Smooth muscle cell (in vitro differentiated cells): ENCODE results near the gene ATP5PO. TPM values are rescaled to one million over a fixed set of nuclear protein-coding genes. Genes with fewer than 3 reads are reported as not detected.

Experiments
- DNase-seq: peaks from one replicate; lab custom pipeline; 2025; ENCODE audit not compliant: unreplicated experiment; lab: John Stamatoyannopoulos, UW
- H2AFZ ChIP-seq: fragments of 200-600 bp; sonication (generic); 2 replicates; pipeline ENCODE4 v1.6.0; 2016; ENCODE audit warnings: antibody characterized with exemption, low read depth, mild to moderate bottlenecking
- H3F3A ChIP-seq: fragments of 200-600 bp; sonication (generic); 2 replicates; pipeline ENCODE4 v1.6.0; 2017; ENCODE audit warnings: antibody characterized with exemption, low read depth
- H3K27ac ChIP-seq: fragments of 200-600 bp; sonication (generic); 2 replicates; pipeline ENCODE4 v1.5.1; 2016; ENCODE audit warnings: low read depth, mild to moderate bottlenecking
- H3K27me3 ChIP-seq: fragments of 200-600 bp; sonication (generic); 2 replicates; pipeline ENCODE4 v1.6.1; 2016; ENCODE audit warnings: low read depth, mild to moderate bottlenecking
- H3K36me3 ChIP-seq: fragments of 200-600 bp; sonication (generic); 2 replicates; pipeline ENCODE4 v1.5.1; 2016; ENCODE audit warnings: low read depth
- H3K4me1 ChIP-seq: fragments of 200-600 bp; sonication (generic); 2 replicates; pipeline ENCODE4 v1.5.1; 2016; ENCODE audit warnings: low read depth
- H3K4me2 ChIP-seq: fragments of 200-600 bp; sonication (generic); 2 replicates; pipeline ENCODE4 v1.6.0; 2016; ENCODE audit warnings: mild to moderate bottlenecking
- H3K4me3 ChIP-seq: fragments of 200-600 bp; sonication (generic); 2 replicates; pipeline ENCODE4 v1.5.1; 2016; ENCODE audit warnings: mild to moderate bottlenecking
- H3K79me2 ChIP-seq: fragments of 200-600 bp; sonication (generic); 2 replicates; pipeline ENCODE4 v1.6.0; 2016; ENCODE audit warnings: low read depth, mild to moderate bottlenecking
- H3K9ac ChIP-seq: fragments of 200-600 bp; sonication (generic); 2 replicates; pipeline ENCODE4 v1.6.0; 2016; ENCODE audit warnings: low read depth
- H3K9me3 ChIP-seq: fragments of 200-600 bp; sonication (generic); replicated peaks from 2 replicates; pipeline ENCODE4 v1.5.1; 2016; ENCODE audit warnings: low read depth
- H4K20me1 ChIP-seq: fragments of 200-600 bp; sonication (generic); 2 replicates; pipeline ENCODE4 v1.6.0; 2016; ENCODE audit warnings: low read depth
- WGBS: methylation state at CpG from one replicate; pipeline ENCODE4 v1.1.7; 2016; ENCODE audit warnings: low lambda C conversion rate; 5-methylcytosine and 5-hydroxymethylcytosine counted together
- polyA plus RNA-seq: library from polyadenylated mRNA; unstranded; fragments of >200 nt; fragmentation: Nextera tagmentation; extraction: Ambion mirVana; gene quantifications from 2 replicates; pipeline ENCODE4 v1.2.1, GENCODE V29; 2016
- total RNA-seq: library from RNA; depleted of rRNA; stranded (reverse); fragments of >200 nt; gene quantifications from 2 replicates; pipeline ENCODE4 v1.2.3, GENCODE V29; 2014
- TF ChIP-seq, protein P1 (sequence below): fragments of 200-600 bp; sonication (generic); IDR thresholded peaks from 2 replicates; pipeline ENCODE4 v1.5.1; 2017; ENCODE audit warnings: borderline replicate concordance, mild to moderate bottlenecking, antibody characterized with exemption; ENCODE audit not compliant: insufficient read depth, poor library complexity, severe bottlenecking

The ATP5PO gene, protein sequence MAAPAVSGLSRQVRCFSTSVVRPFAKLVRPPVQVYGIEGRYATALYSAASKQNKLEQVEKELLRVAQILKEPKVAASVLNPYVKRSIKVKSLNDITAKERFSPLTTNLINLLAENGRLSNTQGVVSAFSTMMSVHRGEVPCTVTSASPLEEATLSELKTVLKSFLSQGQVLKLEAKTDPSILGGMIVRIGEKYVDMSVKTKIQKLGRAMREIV
- total RNA-seq = 226 and 269 TPM in 2 replicates
- 363 and 366 TPM in 2 replicates for polyA plus RNA-seq

DNA sequence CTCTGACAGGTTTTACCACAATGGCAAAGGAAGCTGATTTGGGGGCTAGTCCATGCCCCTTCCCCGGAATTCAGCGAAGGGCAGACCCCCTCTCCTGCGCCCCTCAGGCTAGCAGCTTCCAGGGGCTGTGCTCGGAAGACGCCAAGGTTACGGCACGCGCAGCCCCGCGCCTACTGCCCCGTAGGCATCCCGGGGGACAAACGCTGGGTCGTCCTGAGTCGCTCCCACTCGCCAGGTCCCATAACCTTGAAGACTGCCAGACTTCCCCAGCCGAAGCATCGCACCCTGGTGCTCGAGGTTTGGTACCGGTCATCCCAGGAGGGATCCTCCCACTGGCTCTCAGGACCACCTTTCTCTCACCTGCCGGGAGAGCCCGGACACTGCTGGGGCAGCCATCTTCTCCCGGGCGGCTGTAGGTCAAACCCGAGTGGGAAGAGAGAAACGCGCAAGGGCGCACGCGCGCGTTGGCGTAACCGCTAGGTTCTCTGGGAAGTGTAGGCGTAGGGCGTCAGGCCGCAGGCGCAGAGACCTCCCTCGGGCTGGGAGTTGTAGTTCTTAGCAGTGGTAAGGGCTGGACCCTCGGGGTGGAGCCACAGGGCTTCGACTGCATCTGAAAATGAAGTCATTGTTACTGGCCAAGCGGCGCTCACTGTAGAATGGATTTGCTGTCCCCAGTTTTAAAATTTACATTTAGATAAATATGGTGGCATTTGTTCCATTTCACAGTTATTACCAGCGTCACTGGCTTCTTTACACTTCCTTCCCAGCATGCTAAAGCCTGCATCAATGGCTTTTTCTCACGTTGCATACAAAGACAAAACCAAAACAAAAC lies at the start of gene ATP5PO:
Gene ATP5PO (minus strand): TSS at position 437 of the 832 bp plus-strand sequence. CDS start 41 bp downstream, at position 396.
- Histone ChIP-seq H3K27me3 (no peaks in the 10 kb centered on the region), H3K4me3 (peak within 1 kb of the TSS; percentile 88), H3K79me2 (peaks cover 33% of the 10 kb centered on the region), H3K36me3 (peaks cover 15% of the 10 kb centered on the region), H3K4me2 (peak within 1 kb of the TSS; percentile 88), H3K4me1 (peaks cover 12% of the 10 kb centered on the region), H2AFZ (peak within 1 kb of the TSS; percentile 94), H3F3A (no peaks in the 10 kb centered on the region), H3K9ac (peak within 1 kb of the TSS; percentile 82), H3K27ac (no peak within 1 kb of the TSS), H3K9me3 (no peaks in the 10 kb centered on the region), H4K20me1 (peaks cover 4% of the 10 kb centered on the region)
- TF ChIP-seq, protein P1, sequence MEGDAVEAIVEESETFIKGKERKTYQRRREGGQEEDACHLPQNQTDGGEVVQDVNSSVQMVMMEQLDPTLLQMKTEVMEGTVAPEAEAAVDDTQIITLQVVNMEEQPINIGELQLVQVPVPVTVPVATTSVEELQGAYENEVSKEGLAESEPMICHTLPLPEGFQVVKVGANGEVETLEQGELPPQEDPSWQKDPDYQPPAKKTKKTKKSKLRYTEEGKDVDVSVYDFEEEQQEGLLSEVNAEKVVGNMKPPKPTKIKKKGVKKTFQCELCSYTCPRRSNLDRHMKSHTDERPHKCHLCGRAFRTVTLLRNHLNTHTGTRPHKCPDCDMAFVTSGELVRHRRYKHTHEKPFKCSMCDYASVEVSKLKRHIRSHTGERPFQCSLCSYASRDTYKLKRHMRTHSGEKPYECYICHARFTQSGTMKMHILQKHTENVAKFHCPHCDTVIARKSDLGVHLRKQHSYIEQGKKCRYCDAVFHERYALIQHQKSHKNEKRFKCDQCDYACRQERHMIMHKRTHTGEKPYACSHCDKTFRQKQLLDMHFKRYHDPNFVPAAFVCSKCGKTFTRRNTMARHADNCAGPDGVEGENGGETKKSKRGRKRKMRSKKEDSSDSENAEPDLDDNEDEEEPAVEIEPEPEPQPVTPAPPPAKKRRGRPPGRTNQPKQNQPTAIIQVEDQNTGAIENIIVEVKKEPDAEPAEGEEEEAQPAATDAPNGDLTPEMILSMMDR = no peak
- 2% methylated on average over 45 of the region's 45 CpGs for WGBS
- DNase-seq = peak; percentile 91

DNA sequence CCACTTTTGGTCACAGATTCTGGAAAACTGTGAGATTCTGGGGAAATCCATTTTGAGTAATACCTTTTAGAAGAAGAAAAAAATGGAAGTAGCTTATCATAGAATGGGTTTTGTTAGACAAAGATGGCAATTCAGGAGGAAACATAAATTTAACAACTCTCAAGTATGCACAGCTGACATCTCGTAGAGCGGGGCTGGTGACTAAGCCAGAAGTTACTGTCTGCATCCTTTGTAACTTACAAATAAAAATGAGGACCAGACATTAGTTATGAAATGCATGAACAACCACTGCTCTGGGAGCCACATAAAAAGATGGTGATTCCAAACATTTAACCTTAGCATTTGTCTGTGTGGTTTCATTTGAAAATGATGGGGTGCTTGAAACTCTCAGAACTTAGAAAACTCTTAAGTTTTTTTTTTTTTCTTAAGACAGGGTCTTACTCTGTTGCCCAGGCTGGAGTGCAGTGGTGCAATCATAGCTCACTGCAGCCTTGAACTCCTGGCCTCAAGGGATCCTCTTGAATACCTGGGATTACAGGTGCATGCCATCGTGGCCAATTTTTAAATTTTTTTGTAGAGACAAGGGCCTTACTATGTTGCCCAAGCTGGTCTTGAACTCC lies 49.2 kb upstream of the ATP5PO start:
- TF ChIP-seq, protein P1 = no peak
- Histone ChIP-seq H3F3A (peaks cover 3% of the 10 kb centered on the region), H2AFZ (no peak overlapping the region), H3K4me3 (no peak overlapping the region), H4K20me1 (no peaks in the 10 kb centered on the region), H3K79me2 (no peaks in the 10 kb centered on the region), H3K27ac (peak overlapping the region; percentile 20), H3K36me3 (no peaks in the 10 kb centered on the region), H3K4me1 (peaks cover 12% of the 10 kb centered on the region), H3K27me3 (no peaks in the 10 kb centered on the region), H3K9ac (no peak overlapping the region), H3K9me3 (no peaks in the 10 kb centered on the region), H3K4me2 (no peak overlapping the region)
- 42% methylated on average over 3 of the region's 3 CpGs for WGBS
- no peak for DNase-seq

DNA sequence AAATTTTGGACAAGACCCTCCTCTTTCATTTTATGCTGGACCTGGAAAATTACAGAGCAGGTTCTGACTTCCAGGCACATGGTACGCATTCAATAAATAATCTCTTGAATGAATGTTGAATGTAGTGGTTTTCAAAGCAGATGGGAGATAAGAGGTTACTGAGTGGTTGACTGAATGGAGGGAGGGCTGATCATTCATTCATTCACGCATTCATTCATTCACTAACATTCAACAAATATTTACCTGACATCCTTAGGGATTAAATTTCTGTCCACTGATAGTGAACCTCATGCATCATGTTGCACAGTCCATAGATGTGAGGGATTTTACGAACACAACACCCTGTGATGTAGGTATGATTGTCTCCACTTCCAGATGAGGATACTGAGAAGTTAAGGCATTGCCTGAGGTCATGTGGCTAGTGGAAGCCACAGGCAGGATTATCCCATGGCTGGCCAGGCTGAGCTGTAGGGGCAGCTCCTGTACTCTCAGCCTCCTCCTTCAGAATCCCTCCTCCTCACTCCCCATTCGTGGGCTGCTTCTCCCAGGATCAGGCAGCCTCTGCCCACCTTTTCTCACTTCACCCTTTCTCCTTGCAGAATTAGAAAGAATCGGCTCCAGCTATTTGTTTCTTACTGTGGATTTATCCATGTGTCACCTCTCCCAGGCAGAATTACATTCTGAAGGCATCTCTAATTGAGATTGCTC lies 48.4 kb upstream of the ATP5PO start:
- Histone ChIP-seq H3K27me3 (no peaks in the 10 kb centered on the region), H3K27ac (no peak overlapping the region), H3K4me1 (peaks cover 10% of the 10 kb centered on the region), H3K79me2 (no peaks in the 10 kb centered on the region), H3K36me3 (no peaks in the 10 kb centered on the region), H3K9ac (no peak overlapping the region), H3K4me3 (no peak overlapping the region), H3K9me3 (no peaks in the 10 kb centered on the region), H4K20me1 (no peaks in the 10 kb centered on the region), H2AFZ (no peak overlapping the region), H3K4me2 (no peak overlapping the region), H3F3A (peaks cover 3% of the 10 kb centered on the region)
- WGBS = 83% methylated on average over 5 of the region's 5 CpGs
- DNase-seq = no peak
- TF ChIP-seq, protein P1 = no peak
